ENCODE data around the gene MACROD2. TPM values are rescaled to one million over a fixed set of nuclear protein-coding genes. Genes with fewer than 3 reads are reported as not detected.

MACROD2 gene
- total RNA-seq, 1 experiment from 2014 or later = 3.7 TPM

DNA sequence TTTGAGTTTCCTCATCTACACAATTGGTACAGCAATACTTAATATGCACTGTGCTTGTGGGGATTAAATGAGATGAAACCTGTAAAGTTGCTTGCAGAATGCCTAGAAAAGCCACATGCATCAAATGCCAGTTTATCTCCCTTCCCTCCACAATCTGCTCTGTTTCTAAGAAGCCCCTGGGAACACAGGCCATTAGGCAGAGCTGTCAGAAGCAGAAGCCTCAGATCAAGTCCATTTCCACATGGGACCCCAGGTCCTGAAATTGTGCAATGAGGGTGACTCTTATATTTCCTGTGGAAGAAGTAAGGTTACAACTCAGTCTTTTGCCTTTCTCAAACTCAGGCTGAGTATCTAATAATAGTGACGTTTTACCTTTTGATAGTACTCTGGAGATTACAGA lies 1840.5 kb downstream of the MACROD2 start:
- H3K4me3 ChIP-seq (replicated peaks in 1 of 2; ENCODE audit: low read depth in 1 of 2, low read length in 2 of 2) = no peak overlapping the region
- H3K79me2 ChIP-seq (ENCODE audit: insufficient read depth, low read length) = no peaks in the 10 kb centered on the region
- ChIA-PET CTCF (no interaction called here), POLR2A (interaction anchor here (1.0 kb wide), 1 partner anchor 1095 kb away, joined by 3 read pairs; no protein-coding TSS in a partner anchor), RAD21 (ENCODE audit: low non-redundant PET in 1 of 2, low total read pairs in 2 of 2, uncharacterized antibody in 2 of 2, unreplicated experiment in 2 of 2) (no interaction called here)
- ATAC-seq (no peak), DNase-seq (ENCODE audit: low read depth, low spot score) (no peak)
- H3K36me3 ChIP-seq (ENCODE audit: control insufficient read depth in 1 of 2, insufficient read depth in 2 of 2, low read length in 2 of 2) = no peaks in the 10 kb centered on the region
- no peaks in the 10 kb centered on the region for H3K9me2 ChIP-seq (ENCODE audit: insufficient read depth)
- no peaks in the 10 kb centered on the region for H3K27me3 ChIP-seq (ENCODE audit: insufficient read depth, low read length)
- H3K9me3 ChIP-seq (ENCODE audit: control insufficient read depth in 1 of 2, insufficient read depth in 1 of 2, low read depth in 1 of 2, low read length in 2 of 2) = peaks cover 7 to 25% of the 10 kb centered on the region in 2 experiments; a peak in 2 of 4 replicates
- no peak overlapping the region for H2AFZ ChIP-seq (ENCODE audit: low read depth, low read length, poor library complexity, severe bottlenecking)
- H3K4me2 ChIP-seq (ENCODE audit: low read length) = no peak overlapping the region
- intact Hi-C loops (cut with micrococcal nuclease) = no loop called here
- no peak overlapping the region for H3K9ac ChIP-seq (ENCODE audit: low read length)
- TF ChIP-seq EZH2phosphoT487 (IDR thresholded peaks at IDR 0.05; ENCODE audit: borderline replicate concordance) = no peak
- no peak for TF ChIP-seq ZNF274 (IDR thresholded peaks at IDR 0.05; ENCODE audit: low read depth, low read length)
- no peak for TF ChIP-seq POLR2AphosphoS5 (IDR thresholded peaks at IDR 0.05; ENCODE audit: low read depth, low read length)
- TF ChIP-seq, protein P1, sequence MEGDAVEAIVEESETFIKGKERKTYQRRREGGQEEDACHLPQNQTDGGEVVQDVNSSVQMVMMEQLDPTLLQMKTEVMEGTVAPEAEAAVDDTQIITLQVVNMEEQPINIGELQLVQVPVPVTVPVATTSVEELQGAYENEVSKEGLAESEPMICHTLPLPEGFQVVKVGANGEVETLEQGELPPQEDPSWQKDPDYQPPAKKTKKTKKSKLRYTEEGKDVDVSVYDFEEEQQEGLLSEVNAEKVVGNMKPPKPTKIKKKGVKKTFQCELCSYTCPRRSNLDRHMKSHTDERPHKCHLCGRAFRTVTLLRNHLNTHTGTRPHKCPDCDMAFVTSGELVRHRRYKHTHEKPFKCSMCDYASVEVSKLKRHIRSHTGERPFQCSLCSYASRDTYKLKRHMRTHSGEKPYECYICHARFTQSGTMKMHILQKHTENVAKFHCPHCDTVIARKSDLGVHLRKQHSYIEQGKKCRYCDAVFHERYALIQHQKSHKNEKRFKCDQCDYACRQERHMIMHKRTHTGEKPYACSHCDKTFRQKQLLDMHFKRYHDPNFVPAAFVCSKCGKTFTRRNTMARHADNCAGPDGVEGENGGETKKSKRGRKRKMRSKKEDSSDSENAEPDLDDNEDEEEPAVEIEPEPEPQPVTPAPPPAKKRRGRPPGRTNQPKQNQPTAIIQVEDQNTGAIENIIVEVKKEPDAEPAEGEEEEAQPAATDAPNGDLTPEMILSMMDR (IDR thresholded peaks at IDR 0.05 in 2 of 3, conservative IDR thresholded peaks at IDR 0.05 in 1 of 3; ENCODE audit: borderline replicate concordance in 1 of 3, insufficient read depth in 1 of 3, low read depth in 2 of 3, low read length in 2 of 3) = no peak
- no peak for TF ChIP-seq FOSL1 (IDR thresholded peaks at IDR 0.05; ENCODE audit: low read depth)
- TF ChIP-seq POLR2A (IDR thresholded peaks at IDR 0.05; ENCODE audit: borderline replicate concordance, extremely low read depth, insufficient read depth, insufficient read length) = no peak
- no peak for TF ChIP-seq REST (IDR thresholded peaks at IDR 0.05; ENCODE audit: low read depth)
- no peak for TF ChIP-seq ZFX (IDR thresholded peaks at IDR 0.05)
- TF ChIP-seq EZH2 (IDR thresholded peaks at IDR 0.05) = no peak
- TF ChIP-seq, protein P2, sequence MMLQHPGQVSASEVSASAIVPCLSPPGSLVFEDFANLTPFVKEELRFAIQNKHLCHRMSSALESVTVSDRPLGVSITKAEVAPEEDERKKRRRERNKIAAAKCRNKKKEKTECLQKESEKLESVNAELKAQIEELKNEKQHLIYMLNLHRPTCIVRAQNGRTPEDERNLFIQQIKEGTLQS (IDR thresholded peaks at IDR 0.05) = no peak
- no peak for TF ChIP-seq RAD21 (IDR thresholded peaks at IDR 0.05; ENCODE audit: low read depth)
- TF ChIP-seq SIN3A (IDR thresholded peaks at IDR 0.05; ENCODE audit: low read depth) = no peak
- no peak for TF ChIP-seq EGR1 (IDR thresholded peaks at IDR 0.05; ENCODE audit: low read depth)
- H3K4me1 ChIP-seq (ENCODE audit: control insufficient read depth in 1 of 2, insufficient read depth in 2 of 2, low read length in 2 of 2) = no peaks in the 10 kb centered on the region
- BruUV-seq (replicated peaks) = no TSS peak
- no peaks in the 10 kb centered on the region for H4K20me1 ChIP-seq (ENCODE audit: insufficient read depth)
- no peak overlapping the region for H3K27ac ChIP-seq (ENCODE audit: low read depth, low read length)

All from HCT116 (cell line).